ENCODE measurements around the gene SCN10A.

The SCN10A gene

GRCh38 chr3:38720465-38720864 is 95.6 kb downstream of the SCN10A start:
- H3K27me3 ChIP-seq (replicated peaks; ENCODE audit: control insufficient read depth, insufficient read depth, low read length), result peaks cover 4% of the 10 kb centered on the region
- DNase-seq (ENCODE audit: extremely low read depth, insufficient read length), result no peak

GRCh38 chr3:38717355-38718240 is 98.4 kb downstream of the SCN10A start:
- Histone ChIP-seq H3K4me3 (replicated peaks; ENCODE audit: low read depth, low read length) (no peak overlapping the region), H3K36me3 (ENCODE audit: control insufficient read depth, insufficient read depth, low read length) (no peaks in the 10 kb centered on the region), H3K27me3 (replicated peaks; ENCODE audit: control insufficient read depth, insufficient read depth, low read length) (peaks cover 4% of the 10 kb centered on the region)
- DNase-seq (ENCODE audit: extremely low read depth, insufficient read length), result no peak
- TF ChIP-seq, protein P1, sequence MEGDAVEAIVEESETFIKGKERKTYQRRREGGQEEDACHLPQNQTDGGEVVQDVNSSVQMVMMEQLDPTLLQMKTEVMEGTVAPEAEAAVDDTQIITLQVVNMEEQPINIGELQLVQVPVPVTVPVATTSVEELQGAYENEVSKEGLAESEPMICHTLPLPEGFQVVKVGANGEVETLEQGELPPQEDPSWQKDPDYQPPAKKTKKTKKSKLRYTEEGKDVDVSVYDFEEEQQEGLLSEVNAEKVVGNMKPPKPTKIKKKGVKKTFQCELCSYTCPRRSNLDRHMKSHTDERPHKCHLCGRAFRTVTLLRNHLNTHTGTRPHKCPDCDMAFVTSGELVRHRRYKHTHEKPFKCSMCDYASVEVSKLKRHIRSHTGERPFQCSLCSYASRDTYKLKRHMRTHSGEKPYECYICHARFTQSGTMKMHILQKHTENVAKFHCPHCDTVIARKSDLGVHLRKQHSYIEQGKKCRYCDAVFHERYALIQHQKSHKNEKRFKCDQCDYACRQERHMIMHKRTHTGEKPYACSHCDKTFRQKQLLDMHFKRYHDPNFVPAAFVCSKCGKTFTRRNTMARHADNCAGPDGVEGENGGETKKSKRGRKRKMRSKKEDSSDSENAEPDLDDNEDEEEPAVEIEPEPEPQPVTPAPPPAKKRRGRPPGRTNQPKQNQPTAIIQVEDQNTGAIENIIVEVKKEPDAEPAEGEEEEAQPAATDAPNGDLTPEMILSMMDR (IDR thresholded peaks at IDR 0.05; ENCODE audit: insufficient read depth, low read length, poor library complexity, severe bottlenecking), result no peak

More at GRCh38 chr3:38720465-38720864, 95.6 kb downstream of the SCN10A start:
- Histone ChIP-seq H3K36me3 (ENCODE audit: control insufficient read depth, insufficient read depth, low read length) (no peaks in the 10 kb centered on the region), H3K4me3 (replicated peaks; ENCODE audit: low read depth, low read length) (no peak overlapping the region)
- TF ChIP-seq, protein P1 (IDR thresholded peaks at IDR 0.05; ENCODE audit: insufficient read depth, low read length, poor library complexity, severe bottlenecking), result no peak

GRCh38 chr3:38713121-38713520 is 102.9 kb downstream of the SCN10A start:
- TF ChIP-seq, protein P1 (IDR thresholded peaks at IDR 0.05; ENCODE audit: insufficient read depth, low read length, poor library complexity, severe bottlenecking), result no peak
- DNase-seq (ENCODE audit: extremely low read depth, insufficient read length), result no peak
- Histone ChIP-seq H3K36me3 (ENCODE audit: control insufficient read depth, insufficient read depth, low read length) (no peaks in the 10 kb centered on the region), H3K27me3 (replicated peaks; ENCODE audit: control insufficient read depth, insufficient read depth, low read length) (no peaks in the 10 kb centered on the region; the same call in 1 of the 2 replicates), H3K4me3 (replicated peaks; ENCODE audit: low read depth, low read length) (no peak overlapping the region)

DNA sequence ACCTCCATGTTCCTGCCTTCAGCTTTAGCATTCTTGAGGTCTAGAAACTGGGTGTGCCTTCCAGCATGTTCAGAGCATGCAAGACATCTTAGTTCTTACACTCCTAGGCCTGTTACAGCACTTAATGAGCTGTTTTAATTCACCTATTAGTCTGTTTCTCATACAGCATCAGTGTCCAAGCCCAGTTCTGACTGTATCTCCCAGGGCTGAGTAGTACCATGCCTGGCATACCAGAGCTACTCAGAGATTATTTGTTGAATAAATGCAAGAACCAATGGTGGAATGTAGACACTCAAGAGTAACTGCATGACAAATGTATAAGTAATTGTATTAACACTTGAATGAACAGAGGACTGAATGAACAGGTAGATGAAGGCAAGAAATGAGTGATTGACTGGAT is 104.7 kb downstream of the SCN10A start:
- Histone ChIP-seq H3K27me3 (replicated peaks; ENCODE audit: control insufficient read depth, insufficient read depth, low read length) (no peaks in the 10 kb centered on the region; the same call in none of the 2 replicates), H3K4me3 (replicated peaks; ENCODE audit: low read depth, low read length) (no peak overlapping the region), H3K36me3 (ENCODE audit: control insufficient read depth, insufficient read depth, low read length) (no peaks in the 10 kb centered on the region)
- DNase-seq (ENCODE audit: extremely low read depth, insufficient read length), result no peak
- TF ChIP-seq, protein P1 (IDR thresholded peaks at IDR 0.05; ENCODE audit: insufficient read depth, low read length, poor library complexity, severe bottlenecking), result no peak

GRCh38 chr3:38707730-38708129 is 108.3 kb downstream of the SCN10A start:
- TF ChIP-seq, protein P1 (IDR thresholded peaks at IDR 0.05; ENCODE audit: insufficient read depth, low read length, poor library complexity, severe bottlenecking), result peak; percentile 62
- Histone ChIP-seq H3K4me3 (replicated peaks; ENCODE audit: low read depth, low read length) (no peak overlapping the region), H3K27me3 (replicated peaks; ENCODE audit: control insufficient read depth, insufficient read depth, low read length) (no peaks in the 10 kb centered on the region; the same call in none of the 2 replicates), H3K36me3 (ENCODE audit: control insufficient read depth, insufficient read depth, low read length) (no peaks in the 10 kb centered on the region)
- no peak for DNase-seq (ENCODE audit: extremely low read depth, insufficient read length)
